Colonic mucosa (tissue), 4 donors: Measurements from ENCODE around the gene COL6A3. TPM values are rescaled to one million over a fixed set of nuclear protein-coding genes. Genes with fewer than 3 reads are reported as not detected.

Source experiments
- DNase-seq: peaks from one replicate; pipeline ENCODE4 v3.0.0-alpha.2; 2020
- H3K27ac ChIP-seq: fragments of 200-600 bp; one replicate; pipeline ENCODE4 v1.8.0; 2021
- H3K27me3 ChIP-seq: fragments of 200-600 bp; one replicate; pipeline ENCODE4 v1.8.0; 2021
- H3K36me3 ChIP-seq: fragments of 200-600 bp; one replicate; pipeline ENCODE4 v1.8.0; 2021
- H3K4me1 ChIP-seq: fragments of 200-600 bp; one replicate; pipeline ENCODE4 v1.8.0; 2021; ENCODE audit warnings: mild to moderate bottlenecking
- H3K4me3 ChIP-seq: fragments of 200-600 bp; one replicate; pipeline ENCODE4 v1.8.0; 2021
- H3K9ac ChIP-seq, 2 donors: one replicate each; pipeline ENCODE4 v1.7.0; 2013; ENCODE audit warnings: control low read depth in 2 of 2, low read depth in 2 of 2, low read length in 2 of 2
- H3K9me3 ChIP-seq: fragments of 200-600 bp; one replicate; pipeline ENCODE4 v1.8.0; 2021
- intact Hi-C: fragments of 100-400 bp; cut with DNase I; formaldehyde crosslinking; loops from one replicate; pipeline ENCODE4 v1.14.1; 2022
- total RNA-seq, 2 donors: library from RNA; stranded (reverse); fragmentation: NEBNext Ultra II Directional in 1 of 2; extraction: Animal tissue kit (Norgen Biotek cat#: 25700) in 1 of 2; gene quantifications; one replicate each; pipeline ENCODE4 v1.2.1, GENCODE V29; 2021
- TF ChIP-seq, protein P1 (sequence below): fragments of 200-600 bp; IDR thresholded peaks from one replicate; pipeline ENCODE4 v1.8.0; 2022; ENCODE audit warnings: antibody characterized with exemption, mild to moderate bottlenecking
- donor health status: healthy.
- donor health status: DM: no; HTN: no; CAD: no.
- donor health status: DM: no; HTN: no; CAD: no.

COL6A3 gene
- total RNA-seq, 2 donors from 2014 or later: 28.4 to 80.9 TPM

DNA sequence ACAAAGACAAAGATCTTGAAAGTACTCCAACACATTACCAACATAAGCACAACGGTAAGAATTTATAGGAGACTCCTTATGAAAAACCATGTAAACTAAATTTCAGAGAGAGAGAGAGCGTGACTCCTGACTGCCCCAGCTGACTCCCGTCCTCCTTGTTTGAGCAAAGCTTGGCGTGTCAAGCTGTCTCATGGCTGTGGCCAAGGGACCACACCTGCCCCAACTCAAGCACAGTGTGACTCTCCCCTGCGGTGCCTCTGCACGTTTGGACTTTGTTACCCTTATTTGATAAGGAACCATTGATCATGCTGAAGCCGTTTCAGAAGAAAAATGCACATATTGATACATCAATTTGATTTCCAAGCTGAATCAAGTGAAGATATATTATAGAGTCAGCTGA is 124.8 kb downstream of the COL6A3 start:
- intact Hi-C loops: no loop called here
- no peak for DNase-seq
- H3K4me1 ChIP-seq: peaks cover 5% of the 10 kb centered on the region

DNA sequence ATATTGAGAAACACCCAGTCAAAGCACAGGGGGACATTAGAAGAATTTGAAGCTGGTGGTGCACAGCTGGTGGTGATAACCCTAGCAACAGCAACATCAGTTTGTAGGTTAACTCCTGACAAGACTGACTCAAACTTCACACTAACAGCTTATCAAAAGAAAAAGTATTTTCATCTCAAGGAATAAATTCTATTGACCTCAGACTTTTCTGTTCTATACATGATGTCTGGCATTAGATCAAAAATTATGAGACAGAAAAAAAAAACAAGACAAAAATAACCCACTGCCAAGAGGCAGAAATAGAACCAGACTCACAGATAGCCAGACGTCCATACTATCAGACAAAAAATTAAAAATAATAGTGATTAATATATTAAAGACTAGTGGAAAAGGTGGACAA is 126.1 kb downstream of the COL6A3 start:
- no peaks in the 10 kb centered on the region for H3K27me3 ChIP-seq
- no peak overlapping the region for H3K9ac ChIP-seq
- DNase-seq: no peak
- H3K9me3 ChIP-seq: no peaks in the 10 kb centered on the region
- no peak overlapping the region for H3K27ac ChIP-seq
- no peak overlapping the region for H3K4me3 ChIP-seq
- intact Hi-C loops: no loop called here
- peaks cover 5% of the 10 kb centered on the region for H3K4me1 ChIP-seq
- H3K36me3 ChIP-seq: no peaks in the 10 kb centered on the region
- TF ChIP-seq, protein P1, sequence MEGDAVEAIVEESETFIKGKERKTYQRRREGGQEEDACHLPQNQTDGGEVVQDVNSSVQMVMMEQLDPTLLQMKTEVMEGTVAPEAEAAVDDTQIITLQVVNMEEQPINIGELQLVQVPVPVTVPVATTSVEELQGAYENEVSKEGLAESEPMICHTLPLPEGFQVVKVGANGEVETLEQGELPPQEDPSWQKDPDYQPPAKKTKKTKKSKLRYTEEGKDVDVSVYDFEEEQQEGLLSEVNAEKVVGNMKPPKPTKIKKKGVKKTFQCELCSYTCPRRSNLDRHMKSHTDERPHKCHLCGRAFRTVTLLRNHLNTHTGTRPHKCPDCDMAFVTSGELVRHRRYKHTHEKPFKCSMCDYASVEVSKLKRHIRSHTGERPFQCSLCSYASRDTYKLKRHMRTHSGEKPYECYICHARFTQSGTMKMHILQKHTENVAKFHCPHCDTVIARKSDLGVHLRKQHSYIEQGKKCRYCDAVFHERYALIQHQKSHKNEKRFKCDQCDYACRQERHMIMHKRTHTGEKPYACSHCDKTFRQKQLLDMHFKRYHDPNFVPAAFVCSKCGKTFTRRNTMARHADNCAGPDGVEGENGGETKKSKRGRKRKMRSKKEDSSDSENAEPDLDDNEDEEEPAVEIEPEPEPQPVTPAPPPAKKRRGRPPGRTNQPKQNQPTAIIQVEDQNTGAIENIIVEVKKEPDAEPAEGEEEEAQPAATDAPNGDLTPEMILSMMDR: no peak

More for the DNA sequence above, 124.8 kb downstream of the COL6A3 start:
- TF ChIP-seq, protein P1: no peak
- Histone ChIP-seq H3K27me3 (no peaks in the 10 kb centered on the region), H3K4me3 (no peak overlapping the region), H3K9me3 (no peaks in the 10 kb centered on the region), H3K9ac (no peak overlapping the region), H3K36me3 (no peaks in the 10 kb centered on the region), H3K27ac (no peak overlapping the region)

DNA sequence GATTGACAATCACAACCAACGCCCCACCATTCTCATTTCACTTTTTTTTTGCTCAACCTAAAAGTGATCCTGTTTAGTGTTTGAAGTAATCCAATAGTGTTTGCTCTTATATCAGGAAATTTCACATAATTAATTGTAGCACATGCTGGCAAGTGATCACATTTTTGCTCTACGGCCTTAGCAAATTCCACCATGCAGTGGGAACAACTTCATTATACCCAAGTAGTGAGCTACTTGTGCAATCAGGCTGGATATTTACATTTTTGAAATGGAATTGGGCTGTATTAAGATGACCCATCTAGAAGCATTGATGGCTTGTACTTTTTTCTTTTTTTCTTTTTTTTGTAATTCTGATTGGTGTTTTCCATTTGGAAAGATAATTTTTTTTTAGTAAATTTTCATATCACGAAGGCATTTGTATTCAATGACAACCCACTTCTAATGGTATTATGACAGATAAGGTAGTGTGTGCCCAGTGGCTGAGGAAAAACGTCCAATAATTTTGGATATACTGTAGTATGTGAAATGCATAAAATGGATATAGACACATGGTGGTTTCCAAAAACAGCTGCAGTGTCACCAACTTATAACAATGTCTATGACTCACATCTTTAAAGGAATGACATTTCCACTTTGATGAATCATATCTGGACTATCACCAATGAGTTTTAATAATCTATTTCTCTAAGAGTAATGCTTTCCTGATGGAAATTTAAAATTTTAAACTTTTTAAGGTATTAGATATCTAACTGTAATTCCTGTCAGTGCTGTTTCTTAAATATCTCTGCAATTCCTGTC is 130.6 kb downstream of the COL6A3 start:
- H3K9me3 ChIP-seq: no peaks in the 10 kb centered on the region
- no peaks in the 10 kb centered on the region for H3K27me3 ChIP-seq
- H3K9ac ChIP-seq: no peak overlapping the region
- H3K36me3 ChIP-seq: no peaks in the 10 kb centered on the region
- intact Hi-C loops: no loop called here
- TF ChIP-seq, protein P1: no peak
- DNase-seq: no peak
- H3K4me1 ChIP-seq: no peaks in the 10 kb centered on the region
- no peak overlapping the region for H3K4me3 ChIP-seq
- H3K27ac ChIP-seq: peak overlapping the region; percentile 35

DNA sequence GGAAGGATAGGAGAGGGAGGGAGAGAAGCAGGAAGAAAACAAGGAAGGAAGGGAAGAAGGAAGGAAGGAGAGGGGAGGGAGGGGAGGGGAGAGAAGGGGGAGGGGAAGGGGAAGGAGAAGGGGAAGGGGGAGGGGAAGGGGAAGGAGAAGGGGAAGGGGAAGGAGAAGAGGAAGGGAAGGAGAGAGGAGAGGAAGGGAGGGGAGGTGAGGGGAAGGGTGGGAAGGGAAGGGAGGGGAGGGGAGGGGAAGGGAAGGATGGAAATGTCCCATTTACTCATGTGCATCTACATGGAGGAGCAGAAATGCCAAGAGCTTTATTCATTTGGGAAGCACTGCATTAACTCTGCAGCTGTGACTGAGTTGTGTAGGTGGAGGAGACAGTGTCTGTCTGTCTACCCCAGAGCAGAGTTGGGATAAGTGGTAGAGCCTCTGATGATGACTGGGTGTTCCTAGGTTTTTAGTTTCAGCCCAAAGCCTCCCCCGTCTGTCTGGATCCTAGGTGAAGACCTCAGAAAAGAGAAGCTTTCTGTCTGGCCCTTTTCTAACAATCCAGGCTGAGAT is 131.3 kb downstream of the COL6A3 start:
- Histone ChIP-seq H3K27ac (peak overlapping the region; percentile 35), H3K36me3 (no peaks in the 10 kb centered on the region), H3K4me3 (no peak overlapping the region), H3K27me3 (no peaks in the 10 kb centered on the region), H3K9ac (no peak overlapping the region), H3K9me3 (no peaks in the 10 kb centered on the region), H3K4me1 (no peaks in the 10 kb centered on the region)
- TF ChIP-seq, protein P1: no peak
- DNase-seq: no peak
- intact Hi-C loops: no loop called here

DNA sequence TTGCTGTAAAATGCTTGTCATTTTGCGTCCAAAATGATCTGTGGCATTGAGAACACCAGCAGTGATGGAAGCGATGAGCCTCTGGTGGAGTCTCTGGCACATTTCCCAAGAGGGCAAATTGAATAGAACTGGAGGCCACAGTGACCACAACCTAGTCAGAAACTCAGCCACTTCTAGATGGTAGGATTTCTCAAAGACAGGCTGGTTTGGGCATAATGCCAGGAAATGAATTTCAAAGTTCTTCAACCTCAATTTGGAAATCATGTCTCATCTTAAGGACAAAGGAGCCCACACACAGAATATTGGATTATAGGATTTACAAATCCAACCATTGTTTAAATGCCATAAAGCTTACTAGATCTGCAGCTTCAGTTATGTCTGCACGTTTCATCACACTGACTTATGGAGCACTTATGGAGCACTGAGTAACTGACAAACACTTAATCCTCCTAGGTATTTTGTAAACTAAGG is 132.1 kb downstream of the COL6A3 start:
- Histone ChIP-seq H3K4me1 (no peaks in the 10 kb centered on the region), H3K9me3 (no peaks in the 10 kb centered on the region), H3K36me3 (no peaks in the 10 kb centered on the region), H3K27ac (no peak overlapping the region), H3K27me3 (no peaks in the 10 kb centered on the region), H3K4me3 (no peak overlapping the region), H3K9ac (no peak overlapping the region)
- intact Hi-C loops: no loop called here
- DNase-seq: no peak
- TF ChIP-seq, protein P1: no peak
